Neural progenitor cell (in vitro differentiated cells): ENCODE data around the gene RFFL.

Experiments
- EZH2 ChIP-seq: fragments of 200-600 bp; sonication (generic); IDR thresholded peaks from 2 replicates; pipeline ENCODE4 v1.6.1; 2017; ENCODE audit warnings: antibody characterized with exemption, mild to moderate bottlenecking, moderate library complexity
- EZH2phosphoT487 ChIP-seq: fragments of 200-600 bp; sonication (generic); IDR thresholded peaks from 2 replicates; pipeline ENCODE4 v1.6.1; 2017; ENCODE audit warnings: antibody characterized with exemption
- TF ChIP-seq, protein P1 (sequence below): fragments of 200-600 bp; sonication (generic); IDR thresholded peaks from 2 replicates; pipeline ENCODE4 v1.5.1; 2017; ENCODE audit warnings: antibody characterized with exemption, mild to moderate bottlenecking

DNA sequence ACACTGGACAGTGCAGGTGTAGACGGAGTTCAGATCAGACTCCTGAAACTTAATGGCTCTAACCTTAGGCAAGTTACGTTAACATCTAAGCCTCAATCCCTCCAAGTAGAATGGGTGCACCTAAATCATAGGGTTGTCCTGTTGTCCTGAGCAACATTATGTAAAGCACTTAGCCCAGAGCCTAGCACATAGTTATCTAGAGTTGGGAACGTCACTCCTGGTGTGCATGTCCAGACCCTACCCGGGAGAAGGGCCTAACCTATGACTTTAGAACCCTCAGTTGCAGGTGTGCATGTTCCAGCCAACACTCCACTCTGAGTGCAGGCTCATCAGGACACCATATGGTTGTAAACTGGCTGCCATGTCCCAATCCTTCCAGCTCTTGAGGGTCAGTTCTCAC, 57.2 kb downstream of the RFFL start:
- TF ChIP-seq, protein P1, sequence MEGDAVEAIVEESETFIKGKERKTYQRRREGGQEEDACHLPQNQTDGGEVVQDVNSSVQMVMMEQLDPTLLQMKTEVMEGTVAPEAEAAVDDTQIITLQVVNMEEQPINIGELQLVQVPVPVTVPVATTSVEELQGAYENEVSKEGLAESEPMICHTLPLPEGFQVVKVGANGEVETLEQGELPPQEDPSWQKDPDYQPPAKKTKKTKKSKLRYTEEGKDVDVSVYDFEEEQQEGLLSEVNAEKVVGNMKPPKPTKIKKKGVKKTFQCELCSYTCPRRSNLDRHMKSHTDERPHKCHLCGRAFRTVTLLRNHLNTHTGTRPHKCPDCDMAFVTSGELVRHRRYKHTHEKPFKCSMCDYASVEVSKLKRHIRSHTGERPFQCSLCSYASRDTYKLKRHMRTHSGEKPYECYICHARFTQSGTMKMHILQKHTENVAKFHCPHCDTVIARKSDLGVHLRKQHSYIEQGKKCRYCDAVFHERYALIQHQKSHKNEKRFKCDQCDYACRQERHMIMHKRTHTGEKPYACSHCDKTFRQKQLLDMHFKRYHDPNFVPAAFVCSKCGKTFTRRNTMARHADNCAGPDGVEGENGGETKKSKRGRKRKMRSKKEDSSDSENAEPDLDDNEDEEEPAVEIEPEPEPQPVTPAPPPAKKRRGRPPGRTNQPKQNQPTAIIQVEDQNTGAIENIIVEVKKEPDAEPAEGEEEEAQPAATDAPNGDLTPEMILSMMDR: no peak
- TF ChIP-seq EZH2 (no peak), EZH2phosphoT487 (no peak)
